Stimulated activated CD4-positive, alpha-beta T cell treated with anti-CD3 and anti-CD28 coated beads, Interleukin-1b, Interleukin-23, amount 100 ng/mL, for 24 hours (primary cell): ENCODE measurements around the gene RPL31.

Experiments
- DNase-seq, 4 experiments: peaks; one replicate each; pipeline ENCODE4 v3.0.0-alpha.2; 2020; ENCODE audit warnings: low read depth in 4 of 4, low spot score in 1 of 4

The RPL31 gene

DNA sequence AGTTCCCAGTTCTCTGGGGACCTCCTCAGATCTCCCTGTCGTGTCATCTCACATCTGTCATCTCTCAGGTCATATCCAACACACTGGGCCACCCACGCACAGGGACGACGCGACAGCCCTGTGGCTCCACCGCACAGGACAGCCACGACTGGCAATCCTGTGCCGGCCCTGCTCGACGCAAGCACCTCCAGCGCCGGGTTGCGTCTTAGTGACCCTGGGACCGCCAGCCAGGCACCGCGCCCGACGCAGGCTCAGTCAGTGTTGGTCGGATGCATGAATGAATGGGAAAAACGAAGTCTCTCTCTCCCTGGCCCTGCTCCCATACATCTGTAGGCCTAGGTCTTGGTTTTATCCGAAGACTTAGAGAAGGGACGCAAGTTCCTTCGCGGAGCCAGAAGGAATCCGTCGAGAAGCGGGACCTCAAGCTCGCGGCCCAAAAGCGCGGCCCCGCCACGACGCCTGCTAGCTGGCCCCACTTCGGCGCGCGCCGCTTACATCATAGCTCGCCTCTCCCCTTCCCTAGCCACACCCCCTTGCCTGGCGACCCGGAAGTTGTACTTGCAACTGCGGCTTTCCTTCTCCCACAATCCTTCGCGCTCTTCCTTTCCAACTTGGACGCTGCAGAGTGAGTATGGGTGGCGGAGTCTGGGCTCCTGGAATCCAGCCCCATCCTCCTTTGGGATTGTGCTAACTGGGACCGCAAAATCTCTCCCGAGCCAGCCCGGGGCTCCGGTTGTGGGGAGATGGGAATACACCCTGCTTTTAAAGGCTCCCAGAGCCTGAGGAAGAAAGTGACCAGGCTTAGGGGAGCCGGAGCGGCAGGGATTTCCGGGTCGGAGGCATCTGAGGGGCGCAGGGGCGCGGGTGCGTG is at the start of gene RPL31:
Gene RPL31 (plus strand): TSS at position 599 of the 871 bp plus-strand sequence. CDS start 413 bp downstream, outside the sequence.
- peak; percentile 92 to 96 (median 96) for DNase-seq

- DNase-seq = no peak
Observed at GRCh38 chr2:100952512-100952911, 49.6 kb upstream of the RPL31 start.

GRCh38 chr2:100953406-100954043 is 48.6 kb upstream of the RPL31 start:
- DNase-seq = no peak

- no peak for DNase-seq
Observed at GRCh38 chr2:100954044-100954420, 48.1 kb upstream of the RPL31 start.

- DNase-seq = no peak
Observed at GRCh38 chr2:100955226-100955625, 46.9 kb upstream of the RPL31 start.

- no peak for DNase-seq
Observed at GRCh38 chr2:100956081-100956480, 46.0 kb upstream of the RPL31 start.

GRCh38 chr2:100957996-100958653 is 44.0 kb upstream of the RPL31 start:
- DNase-seq = no peak

- no peak for DNase-seq
Observed at GRCh38 chr2:100959225-100959880, 42.7 kb upstream of the RPL31 start.

DNA sequence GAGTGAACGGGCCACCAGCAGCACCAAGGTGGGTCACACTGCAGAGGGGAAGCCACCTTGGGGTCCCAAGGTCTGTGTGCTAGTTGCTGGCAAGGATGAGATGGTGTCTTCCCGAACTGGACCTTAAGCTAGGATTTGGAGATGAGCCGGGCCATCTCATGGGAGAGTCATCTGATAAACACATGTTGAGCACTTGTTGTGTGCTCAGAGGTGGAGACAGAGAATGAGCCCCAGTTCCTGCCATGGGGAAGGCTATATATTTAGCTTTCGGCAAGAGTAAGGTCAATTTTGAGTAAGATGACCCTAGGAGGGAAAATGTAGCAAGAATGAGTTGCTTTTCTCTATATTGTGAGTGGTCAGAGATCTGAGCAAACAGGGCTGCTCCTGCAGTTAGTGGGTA is 41.4 kb upstream of the RPL31 start:
- no peak for DNase-seq

- no peak for DNase-seq
Observed at GRCh38 chr2:100962366-100963025, 39.6 kb upstream of the RPL31 start.

DNA sequence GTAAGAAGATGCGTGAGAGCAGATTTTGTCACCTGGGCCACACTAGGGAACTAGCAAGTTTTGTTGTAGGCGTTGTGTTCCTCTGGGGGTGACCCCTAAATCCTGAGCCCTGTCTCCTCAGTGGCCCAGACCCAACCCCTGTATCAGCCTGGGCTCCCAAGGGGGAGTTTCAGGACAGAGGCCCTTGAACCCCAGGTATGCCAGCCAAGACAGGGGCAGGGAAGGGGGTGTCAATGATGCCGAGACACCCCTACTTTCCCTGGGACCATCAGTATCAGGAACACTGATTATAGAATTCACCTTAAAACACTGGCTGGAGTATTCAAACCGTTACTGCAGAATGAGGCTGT is 39.1 kb upstream of the RPL31 start:
- no peak for DNase-seq

- DNase-seq = no peak
Observed at GRCh38 chr2:100964222-100964621, 37.9 kb upstream of the RPL31 start.

GRCh38 chr2:100964681-100965169 is 37.4 kb upstream of the RPL31 start:
- no peak for DNase-seq

GRCh38 chr2:100965596-100965995 is 36.5 kb upstream of the RPL31 start:
- no peak for DNase-seq

GRCh38 chr2:100967716-100968115 is 34.4 kb upstream of the RPL31 start:
- no peak for DNase-seq

- DNase-seq = no peak
Observed at GRCh38 chr2:100968146-100969145, 33.6 kb upstream of the RPL31 start.

GRCh38 chr2:100969998-100970397 is 32.1 kb upstream of the RPL31 start:
- no peak for DNase-seq

DNA sequence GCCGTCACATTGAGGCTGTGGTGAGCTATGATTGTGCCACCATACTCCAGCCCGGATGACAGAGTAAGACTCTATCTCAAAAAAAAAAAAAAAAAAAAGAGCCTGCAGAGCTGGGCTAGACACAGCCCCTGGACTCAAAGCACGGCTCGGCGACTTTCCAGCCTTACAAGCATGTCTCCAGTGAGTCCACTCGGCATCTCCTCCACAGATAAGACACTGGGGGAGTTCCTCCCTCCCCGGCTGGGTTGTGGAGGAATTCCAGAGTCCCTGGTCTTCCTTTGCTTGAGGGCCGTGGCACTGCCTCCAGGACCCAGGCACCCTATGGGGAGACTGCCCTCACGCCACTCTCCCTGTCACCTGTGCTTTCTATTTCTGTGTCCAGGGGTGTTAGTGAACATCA is 30.9 kb upstream of the RPL31 start:
- no peak for DNase-seq

- no peak for DNase-seq
Observed at GRCh38 chr2:100972452-100972851, 29.6 kb upstream of the RPL31 start.
